ENCODE results near the gene MYH13.

The MYH13 gene

DNA sequence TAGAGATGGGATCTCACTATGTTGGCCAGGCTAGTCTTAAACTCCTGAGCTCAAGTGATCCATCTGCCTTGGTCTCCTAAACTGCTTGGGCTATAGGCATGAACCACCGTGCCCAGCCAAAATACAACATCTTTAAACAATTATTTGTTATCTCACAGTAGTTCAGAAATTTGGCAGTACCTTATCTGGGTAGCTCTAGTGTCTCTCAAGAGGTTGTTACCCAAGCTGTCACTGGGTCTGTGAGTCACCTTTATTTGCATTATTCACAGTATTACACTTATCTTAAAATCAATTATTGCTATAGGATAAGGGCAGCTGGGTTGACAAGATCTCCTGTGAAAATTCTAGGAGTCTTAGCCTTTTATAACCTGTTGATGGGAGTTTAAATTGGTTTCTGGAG is 110.4 kb downstream of the MYH13 start:
- in situ Hi-C loops (cut with MboI; ENCODE audit: low sequenced_read_pairs), result no loop called here

DNA sequence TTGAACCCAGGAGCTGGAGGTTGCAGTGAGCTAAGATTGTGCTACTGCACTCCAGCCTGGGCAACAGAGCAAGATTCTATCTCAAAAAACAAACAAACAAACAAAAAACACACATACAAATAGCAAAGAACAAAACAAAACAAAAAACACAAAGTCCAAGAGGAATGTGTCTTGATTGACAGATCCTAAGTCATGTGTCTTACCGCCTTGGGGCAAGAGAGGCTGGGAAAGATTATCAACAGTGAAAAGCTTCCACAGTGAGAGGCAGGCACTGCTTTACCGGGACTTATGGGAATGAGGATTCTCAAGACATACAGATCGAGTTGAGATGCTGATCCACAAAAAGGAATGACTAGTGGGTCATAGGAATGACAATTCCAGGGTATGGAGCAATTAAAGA is 111.7 kb downstream of the MYH13 start:
- in situ Hi-C loops (cut with MboI; ENCODE audit: low sequenced_read_pairs), result no loop called here

DNA sequence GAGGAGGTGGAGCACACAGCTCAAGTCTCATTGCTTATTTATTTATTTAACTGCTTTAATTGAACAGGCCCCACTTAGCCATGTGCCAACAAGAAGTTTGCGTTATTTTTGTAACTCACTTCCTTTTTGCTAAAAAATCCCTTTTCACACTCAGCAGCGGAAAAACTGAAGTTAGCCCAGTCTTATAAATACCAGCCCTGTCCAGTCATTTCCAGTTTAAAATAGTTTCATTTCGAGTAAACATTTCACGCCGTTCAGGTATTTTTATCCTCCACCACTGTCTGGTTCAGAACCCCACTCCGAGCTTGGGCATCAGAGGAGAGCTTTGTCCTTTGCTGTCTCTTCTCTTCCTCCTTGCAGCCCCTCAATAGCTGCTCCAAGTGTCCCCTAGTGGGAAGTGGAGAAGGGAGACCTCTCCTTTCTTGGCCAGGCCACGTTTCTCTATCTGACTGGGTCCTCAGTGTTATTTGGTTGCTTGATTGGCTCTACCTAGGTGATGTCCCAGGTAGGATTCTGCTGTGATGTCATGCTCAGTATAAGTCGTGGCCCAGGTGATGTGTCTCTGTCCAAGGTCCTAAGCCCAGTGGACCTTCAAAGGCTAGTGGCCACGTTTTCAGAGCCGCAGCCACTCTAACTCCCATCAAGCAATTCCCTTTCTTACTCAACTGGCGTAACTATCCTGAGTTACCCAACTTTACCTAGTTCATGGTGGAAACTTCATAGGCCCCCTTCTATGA is 121.4 kb downstream of the MYH13 start:
- in situ Hi-C loops (cut with MboI; ENCODE audit: low sequenced_read_pairs), result no loop called here
